ENCODE results near the gene NFKB1. TPM values are rescaled to one million over a fixed set of nuclear protein-coding genes. Genes with fewer than 3 reads are reported as not detected.

NFKB1 gene
- polyA plus RNA-seq (2011; rRNA removed) (24.1 and 24.6 TPM in 2 replicates), polyA minus RNA-seq (2011; rRNA and poly(A)+ RNA removed) (39.1 and 40.2 TPM in 2 replicates)

GRCh38 chr4:102500696-102501446 lies at the start of gene NFKB1:
Gene NFKB1 (plus strand): TSS chr4:102501359. CDS start chr4:102525519, 24,160 bp downstream.
- no peak for TF ChIP-seq CTCF (IDR thresholded peaks at IDR 0.05; ENCODE audit: low read depth, low read length)
- Histone ChIP-seq H3K9me3 (ENCODE audit: control insufficient read depth, insufficient read depth, low read length) (no peaks in the 10 kb centered on the region; the same call in 1 of the 2 replicates), H3K4me3 (ENCODE audit: low read depth, low read length) (peak within 1 kb of the TSS; percentile 85), H3K27ac (ENCODE audit: low read depth, low read length) (peak within 1 kb of the TSS; percentile 90), H3K27me3 (ENCODE audit: control insufficient read depth, insufficient read depth, low read length) (no peaks in the 10 kb centered on the region)
- DNase-seq (ENCODE audit: low read depth, low spot score) = peak; percentile 50
- POLR2A ChIA-PET = interaction anchor here (1.0 kb wide), 1 partner anchor 23 kb away, joined by 5 read pairs; no protein-coding TSS in a partner anchor
- CTCF ChIA-PET = no interaction called here

- Histone ChIP-seq H3K27ac (ENCODE audit: low read depth, low read length) (no peak overlapping the region), H3K9me3 (ENCODE audit: control insufficient read depth, insufficient read depth, low read length) (no peaks in the 10 kb centered on the region), H3K27me3 (ENCODE audit: control insufficient read depth, insufficient read depth, low read length) (peaks cover 6% of the 10 kb centered on the region), H3K4me3 (ENCODE audit: low read depth, low read length) (no peak overlapping the region)
- POLR2A ChIA-PET = no interaction called here
- TF ChIP-seq CTCF (IDR thresholded peaks at IDR 0.05; ENCODE audit: low read depth, low read length) = no peak
- no peak for DNase-seq (ENCODE audit: low read depth, low spot score)
- CTCF ChIA-PET = no interaction called here
Measured at GRCh38 chr4:102452854-102453253, 48.3 kb upstream of the NFKB1 start.

- Histone ChIP-seq H3K4me3 (ENCODE audit: low read depth, low read length) (no peak overlapping the region), H3K27ac (ENCODE audit: low read depth, low read length) (no peak overlapping the region), H3K27me3 (ENCODE audit: control insufficient read depth, insufficient read depth, low read length) (peaks cover 6% of the 10 kb centered on the region), H3K9me3 (ENCODE audit: control insufficient read depth, insufficient read depth, low read length) (no peaks in the 10 kb centered on the region)
- POLR2A ChIA-PET = no interaction called here
- CTCF ChIA-PET = interaction anchor here (0.9 to 1.3 kb wide), 2 partner anchors 23 to 166 kb away, joined by 3 to 6 read pairs; no protein-coding TSS in a partner anchor
- no peak for DNase-seq (ENCODE audit: low read depth, low spot score)
- TF ChIP-seq CTCF (IDR thresholded peaks at IDR 0.05; ENCODE audit: low read depth, low read length) = no peak
Measured at GRCh38 chr4:102453827-102454226, 47.3 kb upstream of the NFKB1 start.

GRCh38 chr4:102454268-102454667 lies 46.9 kb upstream of the NFKB1 start:
- CTCF ChIA-PET = interaction anchor here (0.9 to 1.3 kb wide), 2 partner anchors 24 to 166 kb away, joined by 3 to 6 read pairs; no protein-coding TSS in a partner anchor
- POLR2A ChIA-PET = no interaction called here
- Histone ChIP-seq H3K27ac (ENCODE audit: low read depth, low read length) (no peak overlapping the region), H3K4me3 (ENCODE audit: low read depth, low read length) (no peak overlapping the region), H3K27me3 (ENCODE audit: control insufficient read depth, insufficient read depth, low read length) (peaks cover 6% of the 10 kb centered on the region), H3K9me3 (ENCODE audit: control insufficient read depth, insufficient read depth, low read length) (no peaks in the 10 kb centered on the region)
- no peak for DNase-seq (ENCODE audit: low read depth, low spot score)
- TF ChIP-seq CTCF (IDR thresholded peaks at IDR 0.05; ENCODE audit: low read depth, low read length) = no peak

GRCh38 chr4:102454981-102455685 lies 46.0 kb upstream of the NFKB1 start:
- Histone ChIP-seq H3K4me3 (ENCODE audit: low read depth, low read length) (no peak overlapping the region), H3K27me3 (ENCODE audit: control insufficient read depth, insufficient read depth, low read length) (peaks cover 6% of the 10 kb centered on the region), H3K27ac (ENCODE audit: low read depth, low read length) (no peak overlapping the region), H3K9me3 (ENCODE audit: control insufficient read depth, insufficient read depth, low read length) (no peaks in the 10 kb centered on the region)
- no peak for DNase-seq (ENCODE audit: low read depth, low spot score)
- ChIA-PET POLR2A (no interaction called here), CTCF (no interaction called here)
- TF ChIP-seq CTCF (IDR thresholded peaks at IDR 0.05; ENCODE audit: low read depth, low read length) = no peak

Data from AG04450 (cell line).